H1 (cell line): Measurements from ENCODE around the gene RBM34. TPM values are rescaled to one million over a fixed set of nuclear protein-coding genes. Genes with fewer than 3 reads are reported as not detected.
"Not testable (repeated sequence)": the region's sequence is repeated elsewhere in the genome, so short reads cannot be mapped to it uniquely, and the experiment has no call there.

ENCODE experiments used
- CTCF ChIA-PET: fragments of 300-600 bp; sonication (Branson Sonifier 250); formaldehyde crosslinking; loops from one replicate; lab custom pipeline; 2021; ENCODE audit not compliant: partially characterized antibody; lab: Charles Lee
- POLR2A ChIA-PET: fragments of 300-600 bp; sonication (Branson Sonifier 250); formaldehyde crosslinking; loops from one replicate; lab custom pipeline; 2021; ENCODE audit warnings: inconsistent platforms; ENCODE audit not compliant: partially characterized antibody; lab: Charles Lee
- DNase-seq, 2 experiments: peaks; one replicate each; pipeline versions ENCODE4 v3.0.0 to v3.0.0-alpha.2; 2010 to 2022; ENCODE audit warnings: low spot score in 2 of 2, low read depth in 1 of 2, mixed read lengths in 1 of 2
- FAIRE-seq: peaks from 2 replicates; lab custom pipeline; 2011; peaks lifted over from hg19 to GRCh38; lab: Jason Lieb, UNC
- H2AFZ ChIP-seq: 2 replicates; pipeline ENCODE4 v1.8.1; 2012; ENCODE audit warnings: low read length, inconsistent platforms
- H2AK5ac ChIP-seq: 2 replicates; pipeline ENCODE4 v1.6.1; 2013; ENCODE audit warnings: low read depth, low read length
- H2BK120ac ChIP-seq: replicated peaks from 2 replicates; pipeline ENCODE3; 2013; ENCODE audit warnings: low read depth, low read length, inconsistent platforms
- H2BK12ac ChIP-seq: 2 replicates; pipeline ENCODE4 v1.6.1; 2013; ENCODE audit warnings: low read depth, low read length
- H2BK15ac ChIP-seq: 2 replicates; pipeline ENCODE4 v1.6.1; 2013; ENCODE audit warnings: low read length
- H2BK20ac ChIP-seq: 2 replicates; pipeline ENCODE4 v1.6.1; 2013; ENCODE audit warnings: low read length
- H2BK5ac ChIP-seq: 2 replicates; pipeline ENCODE4 v1.6.1; 2013; ENCODE audit warnings: low read depth, low read length
- H3K14ac ChIP-seq: 2 replicates; pipeline ENCODE4 v1.6.1; 2013; ENCODE audit warnings: inconsistent platforms; ENCODE audit not compliant: insufficient read length
- H3K18ac ChIP-seq: 2 replicates; pipeline ENCODE4 v1.6.1; 2013; ENCODE audit warnings: low read length; ENCODE audit errors: extremely low read depth
- H3K23ac ChIP-seq: 2 replicates; pipeline ENCODE4 v1.6.1; 2013; ENCODE audit warnings: inconsistent platforms; ENCODE audit not compliant: insufficient read length
- H3K23me2 ChIP-seq: 2 replicates; pipeline ENCODE4 v1.6.1; 2013; ENCODE audit warnings: low read depth, low read length
- H3K27ac ChIP-seq: 2 replicates; pipeline ENCODE4 v1.6.1; 2011; ENCODE audit warnings: low read depth, low read length, inconsistent platforms
- H3K27me3 ChIP-seq, 4 experiments: replicated peaks in 1 of 4; 1 replicate in 1 of 4; 2 replicates in 3 of 4; pipeline versions ENCODE4 v1.6.1 to v1.8.1; 2011 to 2013; ENCODE audit warnings: low read length in 3 of 4, mild to moderate bottlenecking in 3 of 4, inconsistent platforms in 2 of 4, mixed read lengths in 2 of 4, moderate library complexity in 1 of 4; ENCODE audit not compliant: control insufficient read depth in 3 of 4, insufficient read depth in 3 of 4; ENCODE audit errors: extremely low read depth in 1 of 4
- H3K36me3 ChIP-seq, 4 experiments: 2 replicates each; pipeline versions ENCODE4 v1.6.1 to v1.8.1; 2011 to 2013; ENCODE audit warnings: mild to moderate bottlenecking in 4 of 4, low read length in 3 of 4, moderate library complexity in 2 of 4, control low read depth in 1 of 4, inconsistent platforms in 1 of 4; ENCODE audit not compliant: insufficient read depth in 4 of 4, control insufficient read depth in 2 of 4
- H3K4ac ChIP-seq: replicated peaks from 2 replicates; pipeline ENCODE3; 2013; ENCODE audit warnings: low read length, low read depth, mixed read lengths, inconsistent platforms; ENCODE audit not compliant: insufficient read length
- H3K4me1 ChIP-seq, 4 experiments: replicated peaks in 1 of 4; 1 replicate in 1 of 4; 2 replicates in 3 of 4; pipeline versions ENCODE4 v1.6.1 to v1.8.1; 2011 to 2013; ENCODE audit warnings: low read length in 3 of 4, inconsistent platforms in 2 of 4, mixed read lengths in 1 of 4; ENCODE audit not compliant: insufficient read depth in 4 of 4, control insufficient read depth in 3 of 4
- H3K4me2 ChIP-seq, 2 experiments: 2 replicates each; pipeline versions ENCODE4 v1.6.1 to v1.8.1; 2011 to 2013; ENCODE audit warnings: low read depth in 2 of 2, low read length in 2 of 2, control low read depth in 1 of 2, inconsistent platforms in 1 of 2, mild to moderate bottlenecking in 1 of 2; ENCODE audit not compliant: insufficient read depth in 1 of 2
- H3K4me3 ChIP-seq, 4 experiments: fragments of 200-600, 300-600 bp in 1 of 4; sonication (generic), shearing (Covaris generic), sonication (Bioruptor Twin) in 1 of 4; 2 replicates each; pipeline versions ENCODE4 v1.5.1 to v1.8.1; 2011 to 2016; ENCODE audit warnings: low read length in 4 of 4, low read depth in 3 of 4, control low read depth in 2 of 4, inconsistent platforms in 2 of 4, mild to moderate bottlenecking in 2 of 4, mixed read lengths in 1 of 4, moderate library complexity in 1 of 4; ENCODE audit not compliant: insufficient read depth in 2 of 4; ENCODE audit errors: extremely low read depth in 1 of 4
- H3K56ac ChIP-seq: replicated peaks from 2 replicates; pipeline ENCODE3; 2013; ENCODE audit warnings: low read depth, mild to moderate bottlenecking, mixed read lengths, low read length, inconsistent platforms; ENCODE audit not compliant: insufficient read length
- H3K79me1 ChIP-seq: 2 replicates; pipeline ENCODE4 v1.6.1; 2013; ENCODE audit warnings: low read depth, low read length, control low read depth
- H3K79me2 ChIP-seq, 2 experiments: 2 replicates each; pipeline versions ENCODE4 v1.6.1 to v1.8.1; 2012 to 2013; ENCODE audit warnings: low read length in 2 of 2, mild to moderate bottlenecking in 2 of 2, inconsistent platforms in 1 of 2; ENCODE audit not compliant: insufficient read depth in 2 of 2, control insufficient read depth in 1 of 2
- H3K9ac ChIP-seq, 4 experiments: replicated peaks in 1 of 4; 1 replicate in 1 of 4; 2 replicates in 3 of 4; pipeline versions ENCODE4 v1.6.1 to v1.8.1; 2011 to 2013; ENCODE audit warnings: low read depth in 3 of 4, low read length in 3 of 4, control low read depth in 2 of 4, mild to moderate bottlenecking in 2 of 4, moderate library complexity in 2 of 4, inconsistent platforms in 1 of 4; ENCODE audit errors: extremely low read depth in 1 of 4
- H3K9me3 ChIP-seq, 2 experiments: 2 replicates each; pipeline versions ENCODE4 v1.6.1 to v1.8.1; 2012 to 2013; ENCODE audit warnings: mild to moderate bottlenecking in 2 of 2, moderate library complexity in 2 of 2, control low read depth in 1 of 2, inconsistent platforms in 1 of 2, low read depth in 1 of 2, low read length in 1 of 2, mixed read lengths in 1 of 2; ENCODE audit not compliant: insufficient read depth in 2 of 2
- H4K20me1 ChIP-seq, 2 experiments: replicated peaks in 1 of 2; 2 replicates each; pipeline versions ENCODE3 to v1.8.1; 2011 to 2013; ENCODE audit warnings: inconsistent platforms in 2 of 2, low read length in 2 of 2, mild to moderate bottlenecking in 1 of 2; ENCODE audit not compliant: insufficient read depth in 2 of 2, control insufficient read depth in 1 of 2
- H4K5ac ChIP-seq: 2 replicates; pipeline ENCODE4 v1.6.1; 2013; ENCODE audit warnings: low read length, low read depth, mixed read lengths, inconsistent platforms; ENCODE audit not compliant: insufficient read length
- H4K8ac ChIP-seq: 2 replicates; pipeline ENCODE4 v1.8.0; 2013; ENCODE audit warnings: mild to moderate bottlenecking, moderate library complexity, low read length, inconsistent platforms; ENCODE audit not compliant: insufficient read depth; ENCODE audit errors: extremely low read depth
- H4K91ac ChIP-seq: replicated peaks from 2 replicates; pipeline ENCODE3; 2013; ENCODE audit warnings: low read length, mixed read lengths, inconsistent platforms; ENCODE audit not compliant: insufficient read length
- CEBPB ChIP-seq: IDR thresholded peaks from 2 replicates; pipeline ENCODE4 v1.6.1; 2012; ENCODE audit warnings: low read depth, low read length
- CTCF ChIP-seq, 3 experiments: IDR thresholded peaks; 1 replicate in 2 of 3; 2 replicates in 1 of 3; pipeline versions ENCODE4 v1.5.1 to v1.6.1; 2011; ENCODE audit warnings: low read length in 3 of 3, mild to moderate bottlenecking in 3 of 3, inconsistent platforms in 2 of 3, low read depth in 1 of 3, moderate library complexity in 1 of 3; ENCODE audit not compliant: insufficient read depth in 1 of 3; ENCODE audit errors: control extremely low read depth in 1 of 3
- FOSL1 ChIP-seq: IDR thresholded peaks from 2 replicates; pipeline ENCODE4 v1.6.1; 2011; ENCODE audit warnings: mild to moderate bottlenecking, low read depth, low read length, moderate library complexity; ENCODE audit not compliant: insufficient read depth
- RAD21 ChIP-seq, 2 experiments: IDR thresholded peaks in 1 of 2; conservative IDR thresholded peaks in 1 of 2; 2 replicates each; pipeline ENCODE4 v1.6.1; 2011; ENCODE audit warnings: low read depth in 2 of 2, low read length in 2 of 2, improper control_type of control experiment in 1 of 2, inconsistent platforms in 1 of 2, mild to moderate bottlenecking in 1 of 2, moderate library complexity in 1 of 2
- RFX5 ChIP-seq: IDR thresholded peaks from 2 replicates; pipeline ENCODE4 v1.6.1; 2011; ENCODE audit warnings: low read depth, low read length, improper control_type of control experiment, borderline replicate concordance
- SIX5 ChIP-seq: IDR thresholded peaks from 2 replicates; pipeline ENCODE4 v1.6.1; 2011; ENCODE audit warnings: mild to moderate bottlenecking, low read depth, low read length
- WGBS, 2 experiments: shearing (Covaris generic) in 1 of 2; methylation state at CpG; one replicate each; pipeline versions ENCODE4 v1.1.6 to v1.1.7; 2013 to 2015; ENCODE audit warnings: low lambda C conversion rate in 2 of 2, mixed read lengths in 2 of 2, inconsistent platforms in 1 of 2, low coverage in 1 of 2, missing lambda C conversion rate in 1 of 2; ENCODE audit not compliant: insufficient replicate concordance in 2 of 2, insufficient coverage in 1 of 2, insufficient read length in 1 of 2; ENCODE audit errors: extremely low coverage in 1 of 2, missing lambda C conversion rate in 1 of 2; 5-methylcytosine and 5-hydroxymethylcytosine counted together
- polyA plus RNA-seq, 7 experiments: library from polyadenylated mRNA; depleted of rRNA in 3 of 7; stranded (reverse) in 5 of 7; unstranded in 2 of 7; fragments of >200 nt in 5 of 7; fragments of 200-250 nt in 2 of 7; gene quantifications; 1 replicate in 5 of 7; 2 replicates in 1 of 7; 4 replicates in 1 of 7; pipeline versions ENCODE4 v1.2.1 to v1.2.3, GENCODE V29; 2011 to 2013; ENCODE audit warnings: missing spikeins in 2 of 7, mixed read lengths in 2 of 7
- total RNA-seq: library from RNA; stranded (reverse); fragmentation: NEBNext Ultra II Directional; extraction: Animal tissue kit (Norgen Biotek cat#: 25700); gene quantifications from 2 replicates; pipeline ENCODE4 v1.2.1, GENCODE V29; 2021

Gene RBM34
- total and polyA plus RNA-seq, 2 of the 8 experiments (the other 6 are each of a cell fraction or from before 2014, with no cell fraction given): 18.8 to 108 TPM

GRCh38 chr1:235203428-235203827, 42.4 kb upstream of the RBM34 start (continued):
- TF ChIP-seq CTCF (IDR thresholded peaks at IDR 0.05; ENCODE audit: control extremely low read depth in 1 of 3, insufficient read depth in 1 of 3, low read depth in 1 of 3, low read length in 3 of 3) (no peak), RFX5 (no peak), SIX5 (no peak), CEBPB (no peak), RAD21 (IDR thresholded peaks at IDR 0.05 in 1 of 2, conservative IDR thresholded peaks at IDR 0.05 in 1 of 2; ENCODE audit: low read depth in 2 of 2, low read length in 2 of 2) (no peak), FOSL1 (no peak)

GRCh38 chr1:235202447-235202846, 41.4 kb upstream of the RBM34 start:
- H3K4ac ChIP-seq, H3K27me3 ChIP-seq, H3K4me1 ChIP-seq, H4K5ac ChIP-seq, H2AK5ac ChIP-seq, H3K23me2 ChIP-seq, H2BK5ac ChIP-seq, H4K91ac ChIP-seq, H3K18ac ChIP-seq, H3K14ac ChIP-seq, H3K9me3 ChIP-seq, H3K27ac ChIP-seq, H3K79me2 ChIP-seq, POLR2A ChIA-PET, H3K79me1 ChIP-seq, H2BK20ac ChIP-seq, CTCF ChIA-PET, H3K9ac ChIP-seq, H2AFZ ChIP-seq, H2BK120ac ChIP-seq, H3K23ac ChIP-seq, H4K8ac ChIP-seq, FAIRE-seq, H2BK12ac ChIP-seq, H4K20me1 ChIP-seq, H3K4me2 ChIP-seq, H3K4me3 ChIP-seq, H3K56ac ChIP-seq, DNase-seq, H2BK15ac ChIP-seq: not testable (repeated sequence)
- H3K36me3 ChIP-seq: peaks cover 0 to 12% (median 0%) of the 10 kb centered on the region in 4 experiments; a peak in 3 of 8 replicates
- WGBS, 2 experiments: 97% methylated on average over 5 of the region's 5 CpGs; no CpG with 5 or more reads in 1 of the 2 experiments
